ENCODE data around the gene FBXO31. TPM values are rescaled to one million over a fixed set of nuclear protein-coding genes. Genes with fewer than 3 reads are reported as not detected.

FBXO31 gene
- 10 to 100 TPM; 50.4 to 58.5 TPM for total RNA-seq
- long read RNA-seq, donor 1, full-length matches to known transcripts, result 6 of 26 reads
- long read RNA-seq, donor 1, partial matches to known transcripts, result 9 of 26 reads
- long read RNA-seq, donor 1, other reads (novel, unspliced or antisense), result 11 of 26 reads
- long read RNA-seq, donor 2, partial matches to known transcripts, result 8 of 16 reads
- long read RNA-seq, donor 2, other reads (novel, unspliced or antisense), result 8 of 16 reads

GRCh38 chr16:87383505-87384161 lies at the start of gene FBXO31:
Gene FBXO31 (minus strand): TSS chr16:87383776. CDS start chr16:87383744, 32 bp downstream.
- intact Hi-C loops (cut with DNase I), result loop anchor here in 1 of 2 donors (10.0 kb wide), 1 partner anchor 799 kb away; no protein-coding TSS in a partner anchor

GRCh38 chr16:87432330-87432915 lies 48.8 kb upstream of the FBXO31 start:
- DNase-seq (ENCODE audit: low spot score), result peak; percentile 61
- intact Hi-C loops (cut with DNase I), result no loop called here

More at GRCh38 chr16:87383505-87384161, at the start of gene FBXO31:
- peak; percentile 97 for DNase-seq (ENCODE audit: low spot score)

- intact Hi-C loops (cut with DNase I), result no loop called here
- DNase-seq (ENCODE audit: low spot score), result peak; percentile 24
Measured at GRCh38 chr16:87431926-87432325, 48.4 kb upstream of the FBXO31 start.

- intact Hi-C loops (cut with DNase I), result no loop called here
Measured at GRCh38 chr16:87426423-87427215, 43.0 kb upstream of the FBXO31 start.

GRCh38 chr16:87425941-87426340 lies 42.4 kb upstream of the FBXO31 start:
- intact Hi-C loops (cut with DNase I), result no loop called here
- DNase-seq (ENCODE audit: low spot score), result peak; percentile 48

More at GRCh38 chr16:87426423-87427215, 43.0 kb upstream of the FBXO31 start:
- peak; percentile 49 for DNase-seq (ENCODE audit: low spot score)

- DNase-seq (ENCODE audit: low spot score), result peak; percentile 46
- intact Hi-C loops (cut with DNase I), result loop anchor here in 1 of 2 donors (5.0 kb wide), 1 partner anchor 213 kb away; no protein-coding TSS in a partner anchor
Measured at GRCh38 chr16:87424266-87424665, 40.7 kb upstream of the FBXO31 start.

- intact Hi-C loops (cut with DNase I), result loop anchor here in 1 of 2 donors (5.0 kb wide), 1 partner anchor 214 kb away; no protein-coding TSS in a partner anchor
- DNase-seq (ENCODE audit: low spot score), result peak; percentile 72
Measured at GRCh38 chr16:87423429-87423828, 39.9 kb upstream of the FBXO31 start.

GRCh38 chr16:87422106-87422505 lies 38.5 kb upstream of the FBXO31 start:
- intact Hi-C loops (cut with DNase I), result loop anchor here in 1 of 2 donors (5.0 kb wide), 1 partner anchor 215 kb away; no protein-coding TSS in a partner anchor
- peak; percentile 23 for DNase-seq (ENCODE audit: low spot score)

- intact Hi-C loops (cut with DNase I), result loop anchor here in 1 of 2 donors (5.0 kb wide), 1 partner anchor 216 kb away; no protein-coding TSS in a partner anchor
- DNase-seq (ENCODE audit: low spot score), result peak; percentile 61
Measured at GRCh38 chr16:87421003-87421912, 37.7 kb upstream of the FBXO31 start.

GRCh38 chr16:87420026-87421002 lies 36.7 kb upstream of the FBXO31 start:
- intact Hi-C loops (cut with DNase I), result loop anchor here in 1 of 2 donors (5.0 kb wide), 1 partner anchor 217 kb away; no protein-coding TSS in a partner anchor
- peak; percentile 59 for DNase-seq (ENCODE audit: low spot score)

- intact Hi-C loops (cut with DNase I), result loop anchor here (5.0 kb wide), 2 partner anchors 124 to 219 kb away; no protein-coding TSS in a partner anchor
Measured at GRCh38 chr16:87418644-87419043, 35.1 kb upstream of the FBXO31 start.

GRCh38 chr16:87418216-87418615 lies 34.6 kb upstream of the FBXO31 start:
- intact Hi-C loops (cut with DNase I), result loop anchor here (5.0 kb wide), 2 partner anchors 124 to 219 kb away; no protein-coding TSS in a partner anchor
- peak; percentile 60 for DNase-seq (ENCODE audit: low spot score)

More at GRCh38 chr16:87418644-87419043, 35.1 kb upstream of the FBXO31 start:
- no peak for DNase-seq (ENCODE audit: low spot score)

- DNase-seq (ENCODE audit: low spot score), result peak; percentile 58
- intact Hi-C loops (cut with DNase I), result loop anchor here (5.0 kb wide), 2 partner anchors 125 to 220 kb away; no protein-coding TSS in a partner anchor
Measured at GRCh38 chr16:87417528-87417910, 33.9 kb upstream of the FBXO31 start.

- intact Hi-C loops (cut with DNase I), result loop anchor here (5.0 kb wide), 2 partner anchors 125 to 220 kb away; no protein-coding TSS in a partner anchor
- DNase-seq (ENCODE audit: low spot score), result peak; percentile 82
Measured at GRCh38 chr16:87416826-87417527, 33.4 kb upstream of the FBXO31 start.

- intact Hi-C loops (cut with DNase I), result loop anchor here (5.0 kb wide), 2 partner anchors 127 to 222 kb away; no protein-coding TSS in a partner anchor
- DNase-seq (ENCODE audit: low spot score), result peak; percentile 68
Measured at GRCh38 chr16:87415441-87415840, 31.9 kb upstream of the FBXO31 start.

GRCh38 chr16:87414251-87414680 lies 30.7 kb upstream of the FBXO31 start:
- intact Hi-C loops (cut with DNase I), result no loop called here
- peak; percentile 67 for DNase-seq (ENCODE audit: low spot score)

Measured in posterior vena cava (tissue), 2 donors.